Stimulated activated CD4-positive, alpha-beta T cell treated with anti-CD3 and anti-CD28 coated beads, Interleukin-15, amount 100 ng/mL, for 48 hours (primary cell): ENCODE results near the gene ABTB2.
A peak's percentile ranks its signal among the peaks of the same experiment; 100 is the strongest.

Source experiments
- DNase-seq, 2 donors: peaks; one replicate each; pipeline ENCODE4 v3.0.0-alpha.2; 2020; ENCODE audit warnings: low read depth in 2 of 2

The ABTB2 gene

DNA sequence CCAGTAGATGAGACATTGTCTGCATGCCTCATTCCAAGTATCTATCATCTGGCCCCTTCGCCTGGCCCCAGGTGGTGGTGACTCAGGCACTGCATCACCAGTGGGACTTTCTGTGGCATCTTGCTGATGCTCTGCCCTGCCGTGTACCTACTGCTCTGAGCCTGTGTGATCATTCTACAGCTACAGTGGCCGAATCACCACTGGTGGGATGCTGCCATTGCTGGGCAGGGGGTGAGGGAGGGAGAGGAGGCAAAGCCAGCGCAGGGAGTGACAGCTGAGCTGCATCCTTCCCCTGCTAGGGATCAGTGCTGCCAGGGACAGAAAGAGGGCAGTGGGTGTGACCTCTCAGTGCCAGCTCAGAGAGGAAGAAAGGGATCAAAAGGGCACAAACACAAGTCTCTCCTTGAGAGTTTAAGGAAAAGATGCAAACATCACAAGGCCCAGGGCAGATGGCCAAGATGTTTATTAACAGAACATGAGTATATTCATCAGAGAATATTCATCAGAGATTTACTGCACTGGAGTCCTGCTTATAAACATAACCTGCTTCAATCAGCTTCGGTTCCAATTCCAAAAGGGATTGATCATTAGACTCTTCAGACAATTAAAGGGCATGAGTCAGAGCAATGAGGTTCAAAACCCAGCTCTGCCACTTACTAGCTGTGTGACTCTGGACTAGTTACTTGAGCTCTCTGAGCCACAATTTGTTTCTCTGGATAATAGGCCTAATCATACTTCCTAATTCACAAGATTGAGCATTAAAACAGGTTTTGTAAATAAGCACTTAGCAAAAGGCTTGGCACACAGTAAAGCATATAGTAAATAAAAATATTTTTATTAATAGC is 142.6 kb downstream of the ABTB2 start:
- DNase-seq: peak; percentile 80 to 86

GRCh38 chr11:34213366-34213765 is 144.4 kb downstream of the ABTB2 start:
- DNase-seq: no peak

DNA sequence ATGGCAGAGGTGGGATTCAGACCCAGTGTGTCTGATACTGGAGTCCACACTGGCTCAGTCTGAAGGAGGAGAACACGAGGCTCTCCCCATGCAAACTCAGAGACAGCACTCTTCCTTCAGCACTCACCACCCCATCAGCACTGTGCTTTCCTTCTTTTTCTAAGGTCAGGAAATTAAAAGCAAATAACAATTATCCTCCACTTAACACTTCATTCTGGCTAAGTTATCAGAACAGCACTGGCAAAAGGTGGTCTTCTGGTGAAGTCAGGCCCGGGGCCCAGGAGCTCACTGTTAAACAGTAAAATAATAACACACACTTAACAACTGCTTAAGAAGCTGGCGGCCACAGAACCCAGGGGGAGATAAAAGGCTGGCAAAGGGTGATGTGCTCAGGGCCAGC is 145.2 kb downstream of the ABTB2 start:
- DNase-seq: no peak

DNA sequence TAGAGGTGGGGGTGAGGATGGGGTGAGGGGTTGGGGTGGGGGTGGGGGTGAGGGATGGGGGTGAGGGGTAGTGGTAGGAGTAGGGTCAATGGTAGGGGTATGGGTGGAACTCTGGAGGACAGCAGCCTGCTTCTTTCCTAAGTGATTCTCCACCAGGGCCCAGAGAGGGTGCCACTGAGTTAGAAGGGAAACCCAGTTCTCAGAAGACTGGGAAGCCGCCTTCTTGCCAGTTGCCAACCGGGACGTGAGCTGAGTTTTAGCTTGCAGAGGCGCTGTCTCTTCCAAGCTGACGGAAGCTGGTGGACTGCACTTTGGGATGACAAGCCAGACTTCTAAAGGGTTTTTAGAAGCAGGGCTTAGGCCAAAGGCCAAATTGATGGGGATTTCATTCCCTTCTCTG is 148.0 kb downstream of the ABTB2 start:
- no peak for DNase-seq

GRCh38 chr11:34208266-34209135 is 149.3 kb downstream of the ABTB2 start:
- DNase-seq: peak; percentile 16 to 19

DNA sequence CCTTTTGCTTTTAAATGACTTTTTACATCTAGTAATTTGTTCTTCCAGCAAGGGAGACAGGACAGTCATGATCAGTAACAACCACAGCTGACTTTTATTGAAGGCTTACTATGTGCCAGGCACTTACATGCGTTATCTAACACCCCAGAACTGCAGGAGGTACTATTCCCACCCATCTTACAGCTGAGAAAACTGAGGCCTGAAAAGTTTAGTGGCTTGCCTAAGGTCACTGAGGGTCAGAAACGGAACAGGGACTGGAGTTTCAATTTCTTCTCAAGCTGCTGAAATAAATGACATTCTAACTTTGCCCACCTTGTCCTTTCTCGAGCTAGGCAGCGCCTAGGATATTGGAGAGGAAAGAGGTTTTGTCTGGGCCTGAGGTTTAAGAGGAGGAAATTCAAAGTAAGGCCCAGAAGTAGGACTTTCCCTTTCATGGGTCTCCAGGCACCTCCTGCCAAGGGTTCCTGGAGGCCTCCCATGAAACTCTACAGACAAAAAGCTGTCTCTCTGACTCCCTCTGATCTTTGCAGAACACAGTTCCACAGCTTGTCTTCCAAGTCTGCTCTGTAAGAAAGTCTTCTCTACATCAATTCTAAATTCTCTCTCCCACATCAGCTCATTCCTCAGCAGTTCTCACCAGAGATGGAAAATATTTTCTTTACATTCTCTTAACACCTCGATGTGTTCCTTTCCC is 150.2 kb downstream of the ABTB2 start:
- DNase-seq: no peak

DNA sequence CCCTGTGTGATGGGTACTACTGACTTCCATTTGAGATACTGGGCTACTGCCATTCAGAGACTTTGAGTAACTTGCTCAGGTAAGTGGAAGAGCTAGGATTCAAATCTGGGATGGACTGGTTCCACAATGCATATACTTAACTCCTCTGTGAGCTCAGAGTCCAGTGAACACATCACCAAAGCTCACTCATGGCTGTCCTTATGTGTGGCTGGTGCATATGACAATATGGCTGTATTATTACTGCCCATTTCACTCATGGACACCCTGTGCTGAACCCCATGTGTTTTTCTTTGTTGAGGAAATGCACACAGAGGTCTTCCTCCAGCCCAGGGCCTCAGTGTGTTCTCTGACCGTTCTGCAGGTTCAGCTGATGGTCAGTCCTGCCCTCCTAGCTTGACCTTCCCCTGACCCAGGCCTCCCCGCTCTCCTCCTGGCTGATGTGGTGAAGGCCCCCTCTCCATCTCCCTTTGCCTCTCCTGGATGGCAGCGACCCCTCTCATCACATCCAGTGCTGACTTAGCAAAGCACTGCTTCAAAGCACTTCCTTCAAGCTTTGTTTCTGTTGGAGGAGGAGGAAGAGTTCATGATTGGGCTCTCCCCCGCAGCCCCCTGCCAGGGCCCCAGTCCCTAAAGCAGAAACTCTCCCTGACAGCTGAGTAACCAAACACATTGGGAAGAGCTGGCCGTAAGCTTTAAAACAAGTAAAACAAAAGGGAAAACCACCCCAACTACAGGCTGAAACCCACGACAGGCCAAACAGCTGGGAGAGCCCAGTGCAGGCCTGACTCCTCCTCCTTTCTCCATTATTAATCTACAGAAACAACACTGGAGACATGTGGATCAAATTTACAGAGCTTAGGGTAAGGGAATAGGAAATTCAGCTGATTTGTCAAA is 151.2 kb downstream of the ABTB2 start:
- no peak for DNase-seq

DNA sequence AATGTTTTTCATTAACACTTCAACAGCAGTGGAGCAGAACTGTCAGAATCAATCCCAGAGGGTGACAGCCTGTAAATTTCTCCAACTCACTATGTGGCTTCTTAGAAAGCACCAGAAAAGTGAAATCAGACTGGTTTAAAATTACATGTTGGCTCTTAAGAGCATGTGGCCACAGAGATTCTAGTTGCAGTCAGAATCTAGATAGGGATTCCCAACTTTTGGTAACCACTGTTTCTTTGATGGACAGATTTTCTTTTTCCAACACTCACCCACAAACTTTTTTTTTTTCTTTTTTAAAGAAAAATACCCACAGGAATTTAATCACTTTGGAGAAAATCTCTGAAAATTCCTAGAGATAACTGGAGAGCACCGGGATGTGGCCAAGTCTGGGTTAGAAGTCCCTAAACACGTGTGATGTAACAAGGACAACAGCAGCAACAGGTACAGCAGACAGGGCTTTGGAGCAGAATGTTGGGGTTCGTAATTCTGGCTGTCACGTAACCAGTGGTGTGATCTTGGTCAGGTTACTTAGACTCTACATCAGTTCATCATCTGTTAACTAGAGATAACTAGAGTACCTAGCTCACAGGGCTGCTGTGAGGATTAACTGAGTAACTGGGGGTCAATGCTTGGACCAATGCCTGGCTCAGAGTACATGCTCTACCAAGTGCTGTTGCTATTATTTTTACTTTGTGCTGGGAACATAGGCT is 152.3 kb downstream of the ABTB2 start:
- no peak for DNase-seq

- DNase-seq: no peak
These were observed 153.2 kb downstream of the ABTB2 start for GRCh38 chr11:34204396-34205279.

GRCh38 chr11:34203377-34203871 is 154.4 kb downstream of the ABTB2 start:
- DNase-seq: no peak

- DNase-seq: no peak
These were observed 156.7 kb downstream of the ABTB2 start for GRCh38 chr11:34201129-34201528.

- DNase-seq: no peak
These were observed 158.3 kb downstream of the ABTB2 start for GRCh38 chr11:34199525-34199924.

- DNase-seq: no peak
These were observed 159.3 kb downstream of the ABTB2 start for GRCh38 chr11:34198523-34198922.

DNA sequence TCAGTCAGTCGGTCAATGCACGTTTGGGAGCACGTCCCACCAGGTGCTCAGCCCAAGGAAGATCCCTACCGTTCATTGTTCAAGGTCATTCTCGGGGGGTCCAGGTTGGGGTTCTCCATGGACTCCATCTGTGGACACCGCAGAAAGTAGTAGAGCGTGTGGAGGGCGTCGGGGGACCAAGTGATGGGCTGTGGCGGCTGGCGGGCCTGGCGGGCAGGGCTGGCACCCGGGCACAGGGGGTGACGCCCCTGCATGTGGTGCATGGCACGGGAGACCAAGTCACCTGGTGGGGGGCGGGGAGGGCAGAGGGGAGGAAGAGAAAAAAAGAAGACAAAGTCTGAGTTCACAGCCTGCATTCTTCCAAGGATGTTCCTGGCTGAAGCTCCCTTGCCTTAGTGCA is 160.6 kb downstream of the ABTB2 start:
- DNase-seq: no peak

- DNase-seq: no peak
These were observed 163.1 kb downstream of the ABTB2 start for GRCh38 chr11:34194576-34195335.

- DNase-seq: no peak
These were observed 165.1 kb downstream of the ABTB2 start for GRCh38 chr11:34192481-34193401.

GRCh38 chr11:34191578-34191977 is 166.2 kb downstream of the ABTB2 start:
- DNase-seq: no peak
